WTC11 (cell line): ENCODE measurements around the gene PCBP3. TPM values are rescaled to one million over a fixed set of nuclear protein-coding genes. Genes with fewer than 3 reads are reported as not detected.

Source experiments
- ATAC-seq: fragments of 200-7000 bp; cut with Tn5 transposase; 2 replicates; pipeline ENCODE4 v1.10.0; 2021; ENCODE audit warnings: mild to moderate bottlenecking, moderate library complexity
- CTCF ChIA-PET: fragments of 300-600 bp; sonication (Branson Sonifier 250); formaldehyde crosslinking; loops from one replicate; lab custom pipeline; 2021; ENCODE audit warnings: antibody characterized with exemption; lab: Charles Lee
- POLR2A ChIA-PET: fragments of 350-600 bp; sonication (Branson Sonifier 250); formaldehyde crosslinking; loops from one replicate; lab custom pipeline; 2021; ENCODE audit warnings: antibody characterized with exemption; lab: Charles Lee
- DNase-seq: peaks from one replicate; pipeline ENCODE4 v3.0.0; 2021; ENCODE audit warnings: low spot score
- H3K27ac Mint-ChIP-seq: 2 replicates; pipeline ENCODE4 v1.8.0; 2021; ENCODE audit warnings: mixed read lengths
- H3K27me3 Mint-ChIP-seq: 2 replicates; pipeline ENCODE4 v1.8.0; 2021; ENCODE audit warnings: low read depth, mild to moderate bottlenecking, moderate library complexity, mixed read lengths
- H3K36me3 Mint-ChIP-seq: 2 replicates; pipeline ENCODE4 v1.8.0; 2021; ENCODE audit warnings: mixed read lengths
- H3K4me1 Mint-ChIP-seq: 2 replicates; pipeline ENCODE4 v1.8.0; 2022; ENCODE audit warnings: mixed read lengths
- H3K4me3 Mint-ChIP-seq: 2 replicates; pipeline ENCODE4 v1.8.0; 2021; ENCODE audit warnings: mild to moderate bottlenecking, moderate library complexity, mixed read lengths
- H3K9me3 Mint-ChIP-seq: 2 replicates; pipeline ENCODE4 v1.8.0; 2021; ENCODE audit warnings: mixed read lengths
- CDX4 ChIP-seq: fragments of 250-450 bp; sonication (Bioruptor Pico); IDR thresholded peaks from 2 replicates; pipeline ENCODE4 v1.9.0; 2021; ENCODE audit warnings: moderate library complexity, mild to moderate bottlenecking, inconsistent platforms, borderline replicate concordance
- CREM ChIP-seq: sonication (generic); formaldehyde crosslinking; IDR thresholded peaks from 2 replicates; pipeline ENCODE4 v1.8.1; 2022; ENCODE audit warnings: mild to moderate bottlenecking, missing genetic modification reagents, moderate library complexity
- ELF4 ChIP-seq: sonication (generic); formaldehyde crosslinking; IDR thresholded peaks from 2 replicates; pipeline ENCODE4 v1.8.1; 2022; ENCODE audit warnings: low read depth, mild to moderate bottlenecking, moderate library complexity, missing genetic modification reagents
- ESRRA ChIP-seq: sonication (generic); formaldehyde crosslinking; IDR thresholded peaks from 2 replicates; pipeline ENCODE4 v1.8.1; 2022; ENCODE audit warnings: mild to moderate bottlenecking, missing genetic modification reagents, borderline replicate concordance
- ETV6 ChIP-seq: sonication (generic); formaldehyde crosslinking; IDR thresholded peaks from 2 replicates; pipeline ENCODE4 v1.8.1; 2022; ENCODE audit warnings: mild to moderate bottlenecking, missing genetic modification reagents
- FOXJ3 ChIP-seq: sonication (generic); formaldehyde crosslinking; IDR thresholded peaks from 2 replicates; pipeline ENCODE4 v1.9.0; 2021; ENCODE audit warnings: missing genetic modification reagents, mild to moderate bottlenecking, borderline replicate concordance
- FOXK1 ChIP-seq: sonication (generic); formaldehyde crosslinking; IDR thresholded peaks from 2 replicates; pipeline ENCODE4 v1.8.0; 2022; ENCODE audit warnings: mild to moderate bottlenecking, moderate library complexity, missing genetic modification reagents
- FOXP1 ChIP-seq: sonication (generic); formaldehyde crosslinking; IDR thresholded peaks from 2 replicates; pipeline ENCODE4 v1.8.0; 2022; ENCODE audit warnings: missing genetic modification reagents, mild to moderate bottlenecking, moderate library complexity, borderline replicate concordance
- GABPB1 ChIP-seq: sonication (generic); formaldehyde crosslinking; IDR thresholded peaks from 2 replicates; pipeline ENCODE4 v1.8.1; 2023; ENCODE audit warnings: mild to moderate bottlenecking, missing genetic modification reagents
- JUN ChIP-seq: sonication (generic); formaldehyde crosslinking; IDR thresholded peaks from 2 replicates; pipeline ENCODE4 v1.8.0; 2023; ENCODE audit warnings: mild to moderate bottlenecking, missing genetic modification reagents
- OVOL2 ChIP-seq: fragments of 250-450 bp; sonication (Bioruptor Pico); IDR thresholded peaks from 2 replicates; pipeline ENCODE4 v1.9.0; 2021; ENCODE audit warnings: mild to moderate bottlenecking, borderline replicate concordance
- SMAD4 ChIP-seq: sonication (generic); formaldehyde crosslinking; IDR thresholded peaks from 2 replicates; pipeline ENCODE4 v1.8.0; 2022; ENCODE audit warnings: mild to moderate bottlenecking, missing genetic modification reagents
- TCF7 ChIP-seq: sonication (generic); formaldehyde crosslinking; IDR thresholded peaks from 2 replicates; pipeline ENCODE4 v1.8.0; 2022; ENCODE audit warnings: mild to moderate bottlenecking, low read depth, missing genetic modification reagents, moderate library complexity
- TEAD1 ChIP-seq: sonication (generic); formaldehyde crosslinking; IDR thresholded peaks from 2 replicates; pipeline ENCODE4 v1.8.0; 2022; ENCODE audit warnings: mild to moderate bottlenecking, missing genetic modification reagents
- ZNF121 ChIP-seq: sonication (generic); formaldehyde crosslinking; IDR thresholded peaks from 2 replicates; pipeline ENCODE4 v1.8.0; 2023; ENCODE audit warnings: missing genetic modification reagents
- ZNF138 ChIP-seq: sonication (generic); formaldehyde crosslinking; conservative IDR thresholded peaks from 2 replicates; pipeline ENCODE4 v1.8.1; 2022; ENCODE audit warnings: mild to moderate bottlenecking, moderate library complexity, missing genetic modification reagents
- ZNF263 ChIP-seq: sonication (generic); formaldehyde crosslinking; IDR thresholded peaks from 2 replicates; pipeline ENCODE4 v1.8.1; 2022; ENCODE audit warnings: low read depth, mild to moderate bottlenecking, moderate library complexity, missing genetic modification reagents
- total RNA-seq: library from RNA; stranded (reverse); gene quantifications from 3 replicates; pipeline ENCODE4 v1.2.3, GENCODE V29; 2021
- TF ChIP-seq, protein P1 (sequence below): sonication (generic); formaldehyde crosslinking; IDR thresholded peaks from 2 replicates; pipeline ENCODE4 v1.8.1; 2023; ENCODE audit warnings: mild to moderate bottlenecking, missing genetic modification reagents
- TF ChIP-seq, protein P2 (sequence below): sonication (generic); formaldehyde crosslinking; IDR thresholded peaks from 2 replicates; pipeline ENCODE4 v1.8.1; 2022; ENCODE audit warnings: missing genetic modification reagents, borderline replicate concordance
- TF ChIP-seq, protein P3 (sequence below): sonication (generic); formaldehyde crosslinking; IDR thresholded peaks from 2 replicates; pipeline ENCODE4 v1.8.0; 2022; ENCODE audit warnings: missing genetic modification reagents
- TF ChIP-seq, protein P4 (sequence below): sonication (generic); formaldehyde crosslinking; IDR thresholded peaks from 2 replicates; pipeline ENCODE4 v1.8.1; 2023; ENCODE audit warnings: mild to moderate bottlenecking, missing genetic modification reagents, moderate library complexity
- TF ChIP-seq, protein P5 (sequence below): sonication (generic); formaldehyde crosslinking; IDR thresholded peaks from 2 replicates; pipeline ENCODE4 v1.8.0; 2023; ENCODE audit warnings: mild to moderate bottlenecking, missing genetic modification reagents

PCBP3 gene
- total RNA-seq, 1 experiment from 2014 or later = 8.5 TPM

GRCh38 chr21:45745256-45745655 lies 101.7 kb downstream of the PCBP3 start:
- peaks cover 10% of the 10 kb centered on the region for H3K4me1 Mint-ChIP-seq
- peaks cover 5% of the 10 kb centered on the region for H3K9me3 Mint-ChIP-seq
- H3K27me3 Mint-ChIP-seq = no peaks in the 10 kb centered on the region
- DNase-seq (no peak), ATAC-seq (no peak)
- no peak for TF ChIP-seq FOXK1
- no peak for TF ChIP-seq CDX4 (CRISPR knock-in tag)
- TF ChIP-seq, protein P1, sequence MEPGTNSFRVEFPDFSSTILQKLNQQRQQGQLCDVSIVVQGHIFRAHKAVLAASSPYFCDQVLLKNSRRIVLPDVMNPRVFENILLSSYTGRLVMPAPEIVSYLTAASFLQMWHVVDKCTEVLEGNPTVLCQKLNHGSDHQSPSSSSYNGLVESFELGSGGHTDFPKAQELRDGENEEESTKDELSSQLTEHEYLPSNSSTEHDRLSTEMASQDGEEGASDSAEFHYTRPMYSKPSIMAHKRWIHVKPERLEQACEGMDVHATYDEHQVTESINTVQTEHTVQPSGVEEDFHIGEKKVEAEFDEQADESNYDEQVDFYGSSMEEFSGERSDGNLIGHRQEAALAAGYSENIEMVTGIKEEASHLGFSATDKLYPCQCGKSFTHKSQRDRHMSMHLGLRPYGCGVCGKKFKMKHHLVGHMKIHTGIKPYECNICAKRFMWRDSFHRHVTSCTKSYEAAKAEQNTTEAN = no peak
- no peak for TF ChIP-seq TCF7 (CRISPR knock-in tag)
- TF ChIP-seq TEAD1 (CRISPR knock-in tag) = no peak
- no peak for TF ChIP-seq SMAD4
- TF ChIP-seq GABPB1 (CRISPR knock-in tag) = no peak
- TF ChIP-seq JUN = no peak
- TF ChIP-seq, protein P2, sequence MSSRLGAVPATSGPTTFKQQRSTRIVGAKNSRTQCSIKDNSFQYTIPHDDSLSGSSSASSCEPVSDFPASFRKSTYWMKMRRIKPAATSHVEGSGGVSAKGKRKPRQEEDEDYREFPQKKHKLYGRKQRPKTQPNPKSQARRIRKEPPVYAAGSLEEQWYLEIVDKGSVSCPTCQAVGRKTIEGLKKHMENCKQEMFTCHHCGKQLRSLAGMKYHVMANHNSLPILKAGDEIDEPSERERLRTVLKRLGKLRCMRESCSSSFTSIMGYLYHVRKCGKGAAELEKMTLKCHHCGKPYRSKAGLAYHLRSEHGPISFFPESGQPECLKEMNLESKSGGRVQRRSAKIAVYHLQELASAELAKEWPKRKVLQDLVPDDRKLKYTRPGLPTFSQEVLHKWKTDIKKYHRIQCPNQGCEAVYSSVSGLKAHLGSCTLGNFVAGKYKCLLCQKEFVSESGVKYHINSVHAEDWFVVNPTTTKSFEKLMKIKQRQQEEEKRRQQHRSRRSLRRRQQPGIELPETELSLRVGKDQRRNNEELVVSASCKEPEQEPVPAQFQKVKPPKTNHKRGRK = no peak
- TF ChIP-seq, protein P3, sequence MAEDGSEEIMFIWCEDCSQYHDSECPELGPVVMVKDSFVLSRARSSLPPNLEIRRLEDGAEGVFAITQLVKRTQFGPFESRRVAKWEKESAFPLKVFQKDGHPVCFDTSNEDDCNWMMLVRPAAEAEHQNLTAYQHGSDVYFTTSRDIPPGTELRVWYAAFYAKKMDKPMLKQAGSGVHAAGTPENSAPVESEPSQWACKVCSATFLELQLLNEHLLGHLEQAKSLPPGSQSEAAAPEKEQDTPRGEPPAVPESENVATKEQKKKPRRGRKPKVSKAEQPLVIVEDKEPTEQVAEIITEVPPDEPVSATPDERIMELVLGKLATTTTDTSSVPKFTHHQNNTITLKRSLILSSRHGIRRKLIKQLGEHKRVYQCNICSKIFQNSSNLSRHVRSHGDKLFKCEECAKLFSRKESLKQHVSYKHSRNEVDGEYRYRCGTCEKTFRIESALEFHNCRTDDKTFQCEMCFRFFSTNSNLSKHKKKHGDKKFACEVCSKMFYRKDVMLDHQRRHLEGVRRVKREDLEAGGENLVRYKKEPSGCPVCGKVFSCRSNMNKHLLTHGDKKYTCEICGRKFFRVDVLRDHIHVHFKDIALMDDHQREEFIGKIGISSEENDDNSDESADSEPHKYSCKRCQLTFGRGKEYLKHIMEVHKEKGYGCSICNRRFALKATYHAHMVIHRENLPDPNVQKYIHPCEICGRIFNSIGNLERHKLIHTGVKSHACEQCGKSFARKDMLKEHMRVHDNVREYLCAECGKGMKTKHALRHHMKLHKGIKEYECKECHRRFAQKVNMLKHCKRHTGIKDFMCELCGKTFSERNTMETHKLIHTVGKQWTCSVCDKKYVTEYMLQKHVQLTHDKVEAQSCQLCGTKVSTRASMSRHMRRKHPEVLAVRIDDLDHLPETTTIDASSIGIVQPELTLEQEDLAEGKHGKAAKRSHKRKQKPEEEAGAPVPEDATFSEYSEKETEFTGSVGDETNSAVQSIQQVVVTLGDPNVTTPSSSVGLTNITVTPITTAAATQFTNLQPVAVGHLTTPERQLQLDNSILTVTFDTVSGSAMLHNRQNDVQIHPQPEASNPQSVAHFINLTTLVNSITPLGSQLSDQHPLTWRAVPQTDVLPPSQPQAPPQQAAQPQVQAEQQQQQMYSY (CRISPR knock-in tag) = no peak
- no peak for TF ChIP-seq ZNF138 (CRISPR knock-in tag)
- TF ChIP-seq ESRRA = no peak
- TF ChIP-seq ELF4 (CRISPR knock-in tag) = no peak
- no peak for TF ChIP-seq ZNF263 (CRISPR knock-in tag)
- no peak for TF ChIP-seq OVOL2 (CRISPR knock-in tag)
- TF ChIP-seq, protein P4, sequence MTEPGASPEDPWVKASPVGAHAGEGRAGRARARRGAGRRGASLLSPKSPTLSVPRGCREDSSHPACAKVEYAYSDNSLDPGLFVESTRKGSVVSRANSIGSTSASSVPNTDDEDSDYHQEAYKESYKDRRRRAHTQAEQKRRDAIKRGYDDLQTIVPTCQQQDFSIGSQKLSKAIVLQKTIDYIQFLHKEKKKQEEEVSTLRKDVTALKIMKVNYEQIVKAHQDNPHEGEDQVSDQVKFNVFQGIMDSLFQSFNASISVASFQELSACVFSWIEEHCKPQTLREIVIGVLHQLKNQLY = no peak
- TF ChIP-seq ZNF121 (CRISPR knock-in tag) = no peak
- TF ChIP-seq ETV6 (CRISPR knock-in tag) = no peak
- POLR2A ChIA-PET = no interaction called here
- CTCF ChIA-PET = no interaction called here
- no peak overlapping the region for H3K4me3 Mint-ChIP-seq
- H3K36me3 Mint-ChIP-seq = peaks cover 9% of the 10 kb centered on the region
- no peak overlapping the region for H3K27ac Mint-ChIP-seq

DNA sequence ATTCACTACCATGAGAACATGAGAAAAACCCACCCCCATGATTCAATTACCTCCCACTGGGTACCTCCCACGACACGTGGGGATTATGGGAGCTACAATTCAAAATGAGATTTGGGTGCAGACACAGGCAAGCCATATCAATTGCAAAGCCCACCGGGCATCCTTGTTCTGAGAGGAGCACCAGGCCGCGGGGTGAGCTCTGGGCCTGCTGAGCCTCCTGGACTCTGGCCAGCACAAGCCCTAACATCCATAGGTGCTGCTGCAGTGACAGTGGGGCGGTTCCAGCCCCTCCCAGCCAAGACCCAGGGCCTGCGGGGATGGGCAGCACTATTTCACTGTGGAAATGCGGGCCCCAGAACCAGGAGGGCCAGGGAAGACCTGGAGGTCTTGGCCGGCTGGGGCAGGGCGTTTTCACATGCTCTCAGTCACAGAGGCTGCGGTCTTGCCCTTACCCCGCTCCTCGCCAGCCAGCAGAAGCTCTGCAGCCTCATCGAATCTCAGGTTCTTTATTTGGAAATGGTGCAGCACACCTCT lies 103.8 kb downstream of the PCBP3 start:
- DNase-seq (no peak), ATAC-seq (no peak)
- H3K36me3 Mint-ChIP-seq = peaks cover 9% of the 10 kb centered on the region
- no peaks in the 10 kb centered on the region for H3K27me3 Mint-ChIP-seq
- TF ChIP-seq, protein P5, sequence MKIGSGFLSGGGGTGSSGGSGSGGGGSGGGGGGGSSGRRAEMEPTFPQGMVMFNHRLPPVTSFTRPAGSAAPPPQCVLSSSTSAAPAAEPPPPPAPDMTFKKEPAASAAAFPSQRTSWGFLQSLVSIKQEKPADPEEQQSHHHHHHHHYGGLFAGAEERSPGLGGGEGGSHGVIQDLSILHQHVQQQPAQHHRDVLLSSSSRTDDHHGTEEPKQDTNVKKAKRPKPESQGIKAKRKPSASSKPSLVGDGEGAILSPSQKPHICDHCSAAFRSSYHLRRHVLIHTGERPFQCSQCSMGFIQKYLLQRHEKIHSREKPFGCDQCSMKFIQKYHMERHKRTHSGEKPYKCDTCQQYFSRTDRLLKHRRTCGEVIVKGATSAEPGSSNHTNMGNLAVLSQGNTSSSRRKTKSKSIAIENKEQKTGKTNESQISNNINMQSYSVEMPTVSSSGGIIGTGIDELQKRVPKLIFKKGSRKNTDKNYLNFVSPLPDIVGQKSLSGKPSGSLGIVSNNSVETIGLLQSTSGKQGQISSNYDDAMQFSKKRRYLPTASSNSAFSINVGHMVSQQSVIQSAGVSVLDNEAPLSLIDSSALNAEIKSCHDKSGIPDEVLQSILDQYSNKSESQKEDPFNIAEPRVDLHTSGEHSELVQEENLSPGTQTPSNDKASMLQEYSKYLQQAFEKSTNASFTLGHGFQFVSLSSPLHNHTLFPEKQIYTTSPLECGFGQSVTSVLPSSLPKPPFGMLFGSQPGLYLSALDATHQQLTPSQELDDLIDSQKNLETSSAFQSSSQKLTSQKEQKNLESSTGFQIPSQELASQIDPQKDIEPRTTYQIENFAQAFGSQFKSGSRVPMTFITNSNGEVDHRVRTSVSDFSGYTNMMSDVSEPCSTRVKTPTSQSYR = no peak
- TF ChIP-seq CREM (no peak), FOXJ3 (CRISPR knock-in tag) (no peak), FOXP1 (no peak), ZNF138 (CRISPR knock-in tag) (no peak)
- TF ChIP-seq, protein P2 = no peak
- TF ChIP-seq, protein P4 = no peak
- no peak overlapping the region for H3K27ac Mint-ChIP-seq
- peaks cover 5% of the 10 kb centered on the region for H3K9me3 Mint-ChIP-seq
- H3K4me3 Mint-ChIP-seq = no peak overlapping the region
- ChIA-PET CTCF (no interaction called here), POLR2A (no interaction called here)
- peaks cover 10% of the 10 kb centered on the region for H3K4me1 Mint-ChIP-seq
